ENCODE data around the gene EPB41L4B.
"Not testable (repeated sequence)": the region's sequence is repeated elsewhere in the genome, so short reads cannot be mapped to it uniquely, and the experiment has no call there.

EPB41L4B gene

DNA sequence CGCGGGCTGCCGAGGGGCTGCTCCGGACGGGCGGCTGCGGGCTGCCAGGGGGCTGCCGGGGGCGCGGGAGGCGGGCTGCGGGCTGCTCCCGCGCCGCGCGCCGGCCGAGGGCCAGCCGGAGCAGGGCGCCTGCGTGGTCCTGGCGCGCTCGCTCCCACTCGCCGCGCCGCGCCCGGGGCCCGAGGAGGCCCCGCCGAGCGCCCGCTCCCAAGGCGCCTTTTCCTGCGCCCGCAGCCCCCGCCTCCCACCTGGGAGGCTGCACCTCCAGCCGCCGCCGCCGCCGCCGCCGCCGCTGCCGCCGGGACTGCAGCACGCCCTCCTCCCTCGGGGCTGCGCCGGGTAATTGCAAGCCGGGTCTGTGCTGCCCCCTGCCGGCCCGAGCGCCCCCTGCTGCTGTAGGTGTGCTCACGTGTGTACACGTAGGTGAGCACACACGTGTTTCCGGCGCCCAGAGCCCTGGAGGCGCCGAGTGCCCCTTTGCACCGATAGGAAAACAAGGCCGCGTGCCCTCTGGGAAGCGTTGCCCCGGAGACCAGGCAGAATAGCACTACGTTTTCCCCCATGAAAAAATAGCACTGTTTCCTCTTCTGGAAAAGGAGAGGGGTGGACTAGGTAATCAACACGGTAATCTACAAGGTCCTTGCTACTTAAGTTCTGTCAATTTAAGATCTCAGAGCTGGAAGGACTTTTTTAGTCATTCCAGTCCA, at the start of gene EPB41L4B:
Gene EPB41L4B, minus strand, starts transcription at position 318 of the 707 bp plus-strand sequence. CDS start 613 bp downstream, outside the sequence.
- peak; percentile 93 to 94 for DNase-seq

DNA sequence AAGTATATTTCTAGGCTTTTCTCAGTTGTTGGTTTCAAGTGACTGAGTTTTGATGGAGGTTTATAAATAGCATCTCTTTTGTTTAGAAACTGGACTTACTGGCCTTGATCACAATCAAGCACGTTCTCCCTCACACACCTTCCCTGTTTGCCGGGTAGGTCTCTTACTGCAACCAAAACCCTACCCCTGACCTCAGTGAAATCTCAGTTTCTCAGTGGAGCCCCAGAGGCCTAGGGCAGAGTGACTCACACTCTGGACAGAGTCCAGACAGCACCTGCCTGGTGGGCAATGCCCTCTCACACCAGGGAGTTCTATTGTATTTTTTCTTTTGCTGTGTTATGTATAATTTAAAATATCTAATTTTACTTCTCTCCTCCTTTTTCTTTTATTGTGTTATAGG, 48.4 kb upstream of the EPB41L4B start:
- no peak for DNase-seq

DNA sequence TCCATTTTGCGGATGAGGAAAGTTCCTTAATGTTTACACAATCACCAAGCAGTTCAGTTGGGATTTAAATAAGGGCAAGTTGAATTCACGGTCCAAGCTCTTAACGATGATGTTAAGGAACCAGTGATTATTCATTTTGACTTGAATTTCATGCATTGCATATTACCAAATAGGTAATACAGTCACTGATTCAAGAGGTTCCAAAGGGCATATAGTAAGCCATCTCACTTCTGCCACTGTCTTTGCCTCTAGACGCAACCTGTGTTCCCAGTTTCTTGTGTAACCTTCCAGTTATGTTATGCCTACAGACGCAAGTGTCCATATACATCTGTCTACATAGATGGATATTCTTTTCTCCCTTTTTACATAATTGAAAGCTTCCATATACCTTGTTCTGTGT, 39.9 kb upstream of the EPB41L4B start:
- DNase-seq = no peak

DNA sequence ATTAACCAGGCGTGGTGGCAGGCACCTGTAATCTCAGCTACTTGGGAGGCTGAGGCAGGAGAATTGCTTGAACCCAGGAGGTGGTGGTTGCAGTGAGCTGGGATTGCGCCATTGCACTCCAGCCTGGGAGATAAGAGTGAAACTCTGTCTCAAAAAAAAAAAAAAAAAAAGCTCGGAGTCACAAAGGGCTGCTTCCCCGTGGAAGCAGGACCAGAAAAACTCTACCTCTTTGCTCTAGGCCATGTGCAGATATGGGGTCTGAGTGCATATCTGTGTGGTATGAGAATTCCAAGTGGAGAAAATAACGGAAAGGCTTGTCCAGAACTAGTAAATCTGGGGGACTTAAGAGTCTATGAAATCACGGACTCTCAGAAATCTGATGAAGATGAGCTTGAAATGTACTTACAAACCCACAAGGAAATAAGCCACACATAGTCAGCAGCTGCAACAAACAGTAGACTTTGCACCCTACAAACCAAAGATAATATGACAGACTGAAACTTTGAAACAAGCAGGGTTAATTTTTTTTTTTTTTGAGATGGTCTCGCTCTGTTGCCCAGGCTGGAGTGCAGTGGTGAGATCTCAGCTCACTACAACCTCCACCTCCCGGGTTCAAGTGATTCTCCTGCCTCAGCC, 38.2 kb upstream of the EPB41L4B start:
- not testable (repeated sequence) for DNase-seq

DNA sequence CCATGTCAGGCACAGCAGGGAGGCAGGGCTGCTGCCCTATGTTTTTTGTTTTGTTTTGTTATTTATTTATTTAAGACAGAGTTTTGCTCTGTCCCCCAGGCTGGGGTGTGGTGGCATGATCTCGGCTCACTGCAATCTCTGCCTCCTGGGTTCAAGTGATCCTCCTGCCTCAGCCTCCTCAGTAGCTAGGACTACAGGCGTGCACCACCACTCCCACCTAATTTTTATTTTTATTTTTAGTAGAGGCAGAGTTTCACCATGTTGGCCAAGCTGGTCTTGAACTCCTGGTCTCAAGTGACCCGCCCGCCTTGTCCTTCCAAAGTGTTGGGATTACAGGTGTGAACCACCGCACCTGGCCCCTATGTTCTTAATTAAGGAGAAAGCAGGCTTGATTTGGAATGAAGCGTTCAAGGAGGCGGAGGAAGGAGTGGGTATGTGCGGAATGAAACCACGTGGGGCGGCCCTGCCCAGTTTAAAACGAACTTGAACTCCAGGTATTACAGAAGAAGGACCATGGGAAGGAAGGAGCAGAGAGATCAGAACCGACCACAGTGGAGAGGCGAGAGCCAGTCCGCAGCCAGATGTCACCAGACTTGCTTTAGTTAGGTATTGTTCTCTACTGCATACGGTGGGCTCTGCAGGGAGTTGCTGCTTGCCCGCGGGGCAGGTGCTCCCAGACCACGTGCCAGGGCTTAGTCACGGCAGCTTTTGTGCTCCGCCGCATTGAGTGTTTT, 34.9 kb upstream of the EPB41L4B start:
- DNase-seq = no peak

DNA sequence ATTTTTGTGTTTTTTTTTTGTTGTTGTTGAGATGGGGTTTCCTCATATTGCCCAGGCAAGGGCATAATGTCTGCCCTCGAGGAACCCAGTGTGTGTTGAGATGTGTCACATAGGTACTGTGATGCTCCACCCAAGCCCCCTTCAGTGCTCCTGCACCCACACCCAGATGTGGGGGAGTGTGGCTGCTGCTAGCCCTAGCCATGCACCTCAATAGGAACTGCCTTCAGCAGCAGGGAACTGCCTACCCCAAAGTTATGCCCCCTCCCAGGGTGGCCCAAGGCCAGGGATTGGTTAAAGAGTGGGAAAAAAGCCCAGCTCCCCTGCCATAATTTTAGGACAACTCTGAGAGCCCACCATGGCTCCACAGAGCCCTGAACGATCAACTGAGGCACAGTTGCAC, 33.3 kb upstream of the EPB41L4B start:
- DNase-seq = no peak

DNA sequence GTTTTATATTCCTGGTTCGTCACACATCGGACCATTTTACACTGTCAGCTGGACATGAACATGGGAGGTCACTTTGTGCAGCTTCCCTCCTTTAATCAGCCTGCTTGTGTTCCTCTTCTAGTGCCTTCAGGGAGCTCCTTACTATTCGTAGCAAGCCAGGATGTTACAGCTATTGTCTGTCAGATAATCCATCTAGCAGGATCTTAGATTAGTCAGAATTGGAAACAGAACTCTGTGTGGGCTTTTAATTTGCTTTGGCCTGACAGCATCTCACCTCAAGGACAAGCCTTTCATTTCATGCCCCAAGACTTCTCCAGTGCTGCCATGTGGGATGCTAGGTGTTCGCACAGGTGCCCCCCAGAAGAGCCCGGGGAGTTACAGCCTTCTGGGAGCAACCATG, 30.2 kb upstream of the EPB41L4B start:
- DNase-seq = no peak

DNA sequence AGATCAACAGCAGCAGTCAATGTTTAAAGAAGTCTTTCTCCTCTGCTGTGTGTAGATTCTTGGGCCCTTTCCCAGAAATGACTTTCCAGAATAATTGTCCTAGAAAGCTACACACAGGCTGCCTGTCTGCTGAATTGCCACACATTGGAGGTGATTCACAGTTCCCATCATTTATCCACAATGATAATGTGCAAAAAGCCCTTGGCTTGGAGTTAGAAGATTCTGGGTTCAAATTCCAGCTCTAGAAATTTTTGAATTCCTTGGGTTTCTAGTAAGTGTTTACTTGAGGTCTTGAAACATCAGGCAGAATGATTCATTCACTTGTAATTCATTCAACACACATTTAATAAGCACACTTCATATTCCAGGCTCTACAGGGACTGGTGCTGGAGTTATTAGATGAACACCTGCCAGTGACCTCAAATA, 28.6 kb upstream of the EPB41L4B start:
- no peak for DNase-seq

DNA sequence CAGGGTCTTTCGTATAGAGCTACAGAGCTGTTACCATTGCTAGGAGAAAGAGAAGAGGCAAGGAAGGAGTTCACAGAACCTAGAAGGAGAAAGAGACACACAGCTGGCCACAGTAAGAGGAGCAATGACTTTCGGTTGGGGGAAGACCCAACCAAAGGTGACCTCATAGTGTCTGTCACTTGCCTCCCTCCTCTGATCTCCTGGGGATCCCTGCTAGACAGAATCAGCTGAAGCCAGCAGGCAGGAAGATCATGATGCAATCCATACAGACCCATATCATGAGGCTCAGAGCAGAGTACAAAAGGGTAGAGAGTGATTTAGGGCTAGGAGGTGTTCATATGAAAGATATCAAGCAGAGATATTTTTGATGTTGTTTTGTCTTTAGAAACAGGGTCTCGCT, 26.0 kb upstream of the EPB41L4B start:
- DNase-seq = no peak

DNA sequence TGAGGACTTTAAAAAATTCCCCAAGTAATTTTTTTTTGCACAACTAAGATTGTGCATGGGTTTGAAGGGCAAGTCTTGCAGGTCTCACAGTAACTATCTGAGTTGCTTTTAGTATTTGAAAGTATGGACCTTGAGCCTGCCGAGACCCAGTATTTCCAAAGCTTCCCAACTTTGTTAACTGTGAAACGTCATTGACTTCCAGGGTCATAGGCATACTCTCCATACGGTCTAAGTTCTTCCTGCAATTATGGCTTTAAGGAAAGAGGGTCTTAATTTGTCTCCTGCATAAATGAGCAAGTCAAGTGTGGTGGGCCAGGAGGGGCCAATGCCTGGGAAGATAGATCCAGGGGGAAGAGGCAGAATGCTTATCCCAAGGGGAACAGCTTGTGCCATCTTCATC, 24.0 kb upstream of the EPB41L4B start:
- no peak for DNase-seq

DNA sequence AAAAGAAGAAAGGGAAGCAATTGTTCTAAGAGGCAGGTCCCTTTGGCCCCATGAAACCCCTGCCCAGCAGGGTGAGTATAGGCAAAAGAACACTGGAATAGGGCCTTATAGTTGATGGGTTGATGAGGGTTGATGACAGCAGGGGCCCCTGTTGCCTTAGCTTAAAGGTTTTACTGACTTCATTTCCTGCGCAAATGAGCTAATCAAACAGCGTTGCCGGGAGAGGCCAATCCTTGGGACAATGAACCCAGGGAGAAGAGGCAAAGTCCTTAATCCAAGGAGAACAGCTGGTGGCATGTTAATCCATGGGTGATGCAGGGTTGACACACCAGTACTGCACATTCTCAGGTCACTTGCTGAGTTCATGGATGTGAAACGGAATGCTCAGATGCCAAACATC, 22.0 kb upstream of the EPB41L4B start:
- no peak for DNase-seq

DNA sequence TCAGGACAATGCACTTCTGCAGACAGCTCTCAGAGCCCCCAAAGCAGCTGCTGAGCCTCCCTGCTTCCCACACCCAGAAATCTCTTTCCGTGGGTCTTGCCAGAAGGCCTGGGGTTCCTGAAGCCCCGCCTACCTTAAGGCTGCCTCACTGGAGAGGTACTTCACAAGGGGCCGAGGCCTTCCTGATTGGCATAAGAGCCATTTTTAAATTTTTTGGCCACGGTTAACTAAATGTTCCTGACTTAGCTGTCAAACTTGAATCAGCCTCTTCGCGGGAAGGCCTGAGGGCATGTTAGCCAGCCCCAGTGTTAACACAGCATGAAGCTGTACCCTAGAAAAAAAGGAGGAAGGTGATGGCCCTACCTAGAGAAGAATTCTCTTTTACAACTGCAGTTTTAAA, 20.7 kb upstream of the EPB41L4B start:
- no peak for DNase-seq

DNA sequence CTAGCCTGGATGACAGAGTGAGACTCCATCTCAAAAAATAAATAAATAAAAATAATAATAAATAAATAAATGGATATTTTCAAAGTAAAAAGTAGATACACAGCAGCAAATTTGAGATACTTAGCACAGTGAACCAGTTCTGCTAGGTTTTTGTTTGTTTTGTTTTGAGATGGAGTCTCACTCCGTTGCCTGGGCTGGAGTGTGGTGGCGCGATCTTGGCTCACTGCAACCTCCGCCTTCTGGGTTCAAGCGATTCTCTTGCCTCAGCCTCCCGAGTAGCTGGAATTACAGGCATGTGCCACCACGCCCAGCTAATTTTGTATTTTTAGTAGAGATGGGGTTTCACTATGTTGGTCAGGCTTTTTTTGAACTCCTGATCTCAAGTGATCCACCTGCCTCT, 20.1 kb upstream of the EPB41L4B start:
- DNase-seq = not testable (repeated sequence)

DNA sequence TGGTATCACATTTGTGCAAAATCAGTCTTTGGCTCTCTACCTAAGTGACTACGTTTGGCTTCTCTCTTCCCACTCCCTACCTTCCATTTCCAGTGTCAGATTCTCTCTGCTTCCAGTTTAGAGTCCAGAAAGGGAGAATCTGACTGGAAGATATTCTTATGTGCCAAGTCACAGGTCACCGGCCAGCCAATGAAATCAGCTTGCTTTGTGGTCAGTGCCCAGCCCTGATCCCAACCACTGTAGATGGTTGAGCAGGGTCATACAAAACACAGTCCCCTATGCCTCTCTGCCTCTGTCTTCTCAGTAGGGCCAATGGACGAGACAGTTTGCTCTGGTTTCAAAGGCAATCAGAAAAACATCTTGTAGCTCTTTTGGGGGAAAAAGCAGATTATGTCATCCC, 15.6 kb upstream of the EPB41L4B start:
- DNase-seq = no peak

DNA sequence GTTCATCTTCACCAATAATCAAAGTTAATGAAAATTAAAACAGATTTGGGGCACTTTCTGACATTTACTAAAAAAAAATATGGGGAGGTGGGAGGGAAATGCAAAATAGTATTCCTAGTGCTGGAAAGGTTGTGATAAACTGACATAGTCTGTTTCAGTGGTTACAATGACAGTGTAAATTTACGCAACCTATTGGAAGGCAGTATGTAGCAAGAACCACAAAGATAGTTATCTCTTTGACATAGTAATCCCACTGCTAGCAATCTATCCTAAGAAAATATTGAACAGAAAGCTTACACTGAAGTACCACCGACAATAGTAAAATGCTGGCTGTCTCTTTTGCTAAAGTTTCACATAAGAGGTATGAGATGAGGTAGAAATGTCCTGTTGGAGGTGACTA, 15.1 kb upstream of the EPB41L4B start:
- no peak for DNase-seq

DNA sequence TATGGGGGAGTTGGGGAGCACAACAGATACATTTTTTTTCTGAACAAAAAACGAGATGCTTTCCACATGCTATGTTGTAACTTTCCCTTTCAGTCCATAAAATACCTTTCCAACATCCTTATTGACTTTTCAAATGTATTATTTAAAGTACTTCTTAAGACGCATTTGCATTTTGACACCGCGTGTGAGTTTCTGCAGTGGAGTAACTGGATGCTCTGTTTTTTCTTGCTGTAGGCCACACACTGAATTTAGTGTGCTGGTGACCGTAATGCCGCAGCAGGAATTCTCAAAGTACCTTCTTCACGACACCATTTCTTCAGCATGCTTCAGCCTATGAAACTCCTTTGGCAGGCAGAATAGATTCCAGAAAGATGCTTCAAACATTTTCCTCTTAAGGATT, 14.3 kb upstream of the EPB41L4B start:
- no peak for DNase-seq

DNA sequence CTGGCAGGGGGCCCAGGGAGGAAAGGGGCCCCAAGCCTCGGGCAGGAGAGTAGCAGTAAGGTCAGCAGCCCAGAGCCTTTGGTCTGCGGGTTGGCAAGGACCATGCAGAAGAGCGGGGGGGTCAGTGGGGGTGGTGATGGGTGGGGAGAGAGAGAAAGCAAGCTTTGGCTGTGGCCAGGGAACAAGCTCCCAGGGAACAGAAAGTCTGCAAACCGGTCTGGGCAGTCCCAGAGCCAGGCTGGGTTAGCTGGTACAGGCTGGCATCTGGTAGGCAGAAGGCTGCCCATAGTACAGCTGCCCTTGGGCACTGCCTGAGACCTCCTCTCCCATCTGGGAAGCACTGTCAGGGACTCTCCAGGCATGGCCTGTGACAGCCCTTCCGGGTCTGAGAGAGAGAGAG, 10.5 kb upstream of the EPB41L4B start:
- no peak for DNase-seq

DNA sequence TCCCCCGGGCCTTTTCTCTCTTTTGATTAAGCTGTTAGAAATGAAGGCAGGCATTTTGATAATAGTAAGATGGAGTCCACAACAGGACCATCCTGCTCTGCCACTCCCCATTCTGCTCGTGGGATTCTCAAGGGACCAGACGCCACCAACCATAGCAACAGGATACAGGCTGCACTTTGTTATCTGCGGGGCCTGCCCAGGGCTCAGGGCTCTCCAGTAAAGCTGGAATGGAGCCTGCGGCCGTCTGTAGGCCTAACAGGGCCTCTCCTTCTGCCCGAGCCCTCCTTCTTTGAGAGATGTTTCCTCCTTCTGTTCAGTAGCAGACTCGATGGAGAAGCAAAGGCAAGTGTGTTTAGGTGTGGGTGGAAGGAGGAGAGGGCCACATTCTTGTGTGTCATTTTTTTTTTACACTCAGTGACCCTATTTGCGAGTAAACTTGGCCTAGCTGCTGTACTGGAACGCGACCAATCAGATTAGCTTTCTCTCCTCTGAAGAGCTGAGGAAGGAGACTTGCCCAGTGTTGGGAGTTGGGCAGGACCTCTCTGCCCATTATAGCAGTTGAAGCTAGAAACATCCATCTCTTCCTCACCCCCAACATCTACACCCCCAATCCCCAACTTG, 8.9 kb upstream of the EPB41L4B start:
- DNase-seq = no peak

DNA sequence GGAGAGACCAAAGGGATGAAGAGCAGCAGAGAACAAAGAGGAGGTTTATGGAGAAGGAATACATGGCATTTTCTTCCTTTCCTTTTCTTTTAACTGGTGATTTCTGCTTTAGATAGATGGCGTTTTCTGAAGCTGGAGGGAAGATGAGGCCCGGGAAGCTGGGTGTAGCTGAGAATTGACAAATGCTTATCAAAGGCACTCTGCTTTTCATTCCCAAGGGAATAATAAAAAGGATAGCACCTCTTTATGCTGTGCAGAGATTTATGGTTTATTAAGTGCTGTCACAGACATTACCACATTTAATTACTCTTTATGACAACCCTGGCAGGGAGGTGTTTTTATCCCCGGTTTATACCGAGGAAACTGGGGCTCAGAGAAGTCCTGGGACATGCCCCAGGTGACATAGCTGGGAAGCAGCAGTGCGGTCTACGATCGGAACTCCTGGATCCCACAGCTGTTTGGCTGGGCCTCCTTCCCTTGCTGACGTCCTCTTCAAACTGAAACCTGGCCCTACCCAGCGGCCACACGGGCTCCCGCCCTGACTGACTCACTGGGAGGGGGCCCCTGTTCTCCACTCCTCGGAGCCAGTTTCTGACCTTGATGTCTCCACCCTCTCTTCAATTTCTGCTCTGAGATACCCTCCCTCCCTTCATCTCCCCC, 8.2 kb upstream of the EPB41L4B start:
- no peak for DNase-seq

DNA sequence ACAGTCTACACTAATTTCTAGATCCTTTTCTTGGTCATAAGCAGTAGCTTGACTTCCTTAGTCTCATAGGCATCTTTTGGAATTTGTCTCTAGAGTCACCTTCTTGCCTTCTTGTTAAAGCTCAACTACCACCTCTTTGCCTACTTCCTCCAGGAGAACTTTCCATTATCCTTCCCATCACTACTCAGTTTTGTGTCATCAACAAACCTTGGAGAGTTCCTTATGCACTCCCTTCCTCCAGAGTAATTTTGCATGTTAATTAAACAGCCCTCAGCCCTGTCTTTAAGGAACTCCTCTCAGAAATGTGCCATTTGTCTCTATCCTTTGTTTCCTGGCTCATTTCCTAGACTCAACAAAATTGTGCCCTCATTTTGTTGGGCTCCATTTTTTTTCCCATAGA, 4.2 kb upstream of the EPB41L4B start:
- no peak for DNase-seq

DNA sequence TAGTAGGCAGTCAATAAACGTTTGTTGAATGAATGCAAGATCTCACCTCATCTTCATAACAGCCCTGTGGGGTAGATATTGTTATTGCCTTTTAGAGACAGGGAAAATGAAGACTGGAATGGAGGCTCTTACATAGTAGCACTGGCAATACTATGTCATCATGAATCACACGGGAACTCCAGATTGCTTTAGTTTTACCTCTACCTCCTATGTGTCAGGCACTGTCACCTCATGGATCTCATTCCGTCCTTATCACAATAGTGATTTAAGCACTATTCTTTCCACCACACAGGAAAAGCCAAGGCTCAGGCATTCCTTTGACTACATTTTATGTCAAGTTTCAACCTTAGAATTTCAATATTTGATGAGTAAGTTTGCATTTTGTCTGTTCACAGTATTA, 2.9 kb upstream of the EPB41L4B start:
- no peak for DNase-seq

DNA sequence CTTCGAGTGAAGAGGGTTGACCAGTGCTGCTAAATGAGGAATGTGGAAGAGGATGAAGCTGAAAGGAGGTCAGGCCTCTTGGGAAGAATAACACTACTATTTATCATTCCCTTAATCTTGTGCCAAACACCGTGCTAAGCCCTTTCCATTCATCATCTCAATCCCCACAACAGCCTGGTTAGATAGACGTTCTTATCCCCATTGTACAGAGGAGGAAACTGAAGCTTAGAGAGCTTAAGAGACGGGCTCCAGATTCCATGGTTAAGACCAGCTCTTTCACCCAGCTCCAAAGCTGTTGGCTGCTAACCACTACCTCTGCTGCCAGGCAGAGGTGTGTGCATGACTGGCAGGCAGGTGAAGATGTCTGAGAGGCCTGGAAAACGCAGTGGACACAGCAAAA, 868 bp upstream of the EPB41L4B start:
- no peak for DNase-seq

DNA sequence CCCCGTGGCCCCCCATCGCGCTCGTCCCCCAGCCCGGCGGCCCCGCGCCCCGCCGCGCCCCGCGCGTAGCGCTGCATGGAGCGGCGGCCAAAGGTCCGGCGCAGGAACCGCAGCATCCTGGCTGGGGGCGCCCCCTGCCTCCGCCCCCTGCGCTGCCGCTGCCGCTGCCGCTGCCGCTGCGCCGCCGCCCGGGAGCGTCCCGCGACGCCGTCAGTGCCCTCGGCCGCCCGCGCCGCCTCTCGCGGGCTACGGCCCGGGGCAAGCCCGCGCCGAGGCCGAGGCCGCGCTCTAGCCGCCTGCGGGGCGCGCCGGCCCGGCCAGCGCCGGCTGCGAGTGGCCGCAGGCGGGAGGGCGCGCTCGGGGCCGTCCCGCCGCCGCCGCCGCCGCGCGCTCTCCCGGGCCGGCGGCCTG, 523 bp downstream of the EPB41L4B start:
- no peak for DNase-seq
